ENCODE results near the gene AFAP1L1.

AFAP1L1 gene

GRCh38 chr5:149288436-149288835 is 16.8 kb downstream of the AFAP1L1 start:
- no peak for DNase-seq

DNA sequence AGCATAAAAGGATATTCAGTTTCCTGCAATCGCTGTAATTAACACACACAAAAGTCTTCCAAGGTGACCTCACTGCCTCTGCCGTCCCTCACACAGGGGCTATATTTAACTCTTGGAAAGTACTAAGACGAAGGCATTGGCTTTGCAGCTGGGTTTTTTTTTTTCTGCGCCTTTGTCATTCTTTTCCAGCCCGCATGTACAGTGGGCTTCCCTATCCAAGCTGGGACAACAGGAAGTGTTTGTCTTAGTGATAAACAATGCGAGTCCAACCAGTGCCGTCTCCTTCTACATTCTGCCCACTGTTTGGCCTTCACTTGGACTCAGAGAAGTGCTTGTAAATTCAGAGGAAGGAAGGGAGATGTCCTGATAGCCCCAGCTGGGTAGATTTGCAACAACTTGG is 17.6 kb downstream of the AFAP1L1 start:
- DNase-seq, result no peak

DNA sequence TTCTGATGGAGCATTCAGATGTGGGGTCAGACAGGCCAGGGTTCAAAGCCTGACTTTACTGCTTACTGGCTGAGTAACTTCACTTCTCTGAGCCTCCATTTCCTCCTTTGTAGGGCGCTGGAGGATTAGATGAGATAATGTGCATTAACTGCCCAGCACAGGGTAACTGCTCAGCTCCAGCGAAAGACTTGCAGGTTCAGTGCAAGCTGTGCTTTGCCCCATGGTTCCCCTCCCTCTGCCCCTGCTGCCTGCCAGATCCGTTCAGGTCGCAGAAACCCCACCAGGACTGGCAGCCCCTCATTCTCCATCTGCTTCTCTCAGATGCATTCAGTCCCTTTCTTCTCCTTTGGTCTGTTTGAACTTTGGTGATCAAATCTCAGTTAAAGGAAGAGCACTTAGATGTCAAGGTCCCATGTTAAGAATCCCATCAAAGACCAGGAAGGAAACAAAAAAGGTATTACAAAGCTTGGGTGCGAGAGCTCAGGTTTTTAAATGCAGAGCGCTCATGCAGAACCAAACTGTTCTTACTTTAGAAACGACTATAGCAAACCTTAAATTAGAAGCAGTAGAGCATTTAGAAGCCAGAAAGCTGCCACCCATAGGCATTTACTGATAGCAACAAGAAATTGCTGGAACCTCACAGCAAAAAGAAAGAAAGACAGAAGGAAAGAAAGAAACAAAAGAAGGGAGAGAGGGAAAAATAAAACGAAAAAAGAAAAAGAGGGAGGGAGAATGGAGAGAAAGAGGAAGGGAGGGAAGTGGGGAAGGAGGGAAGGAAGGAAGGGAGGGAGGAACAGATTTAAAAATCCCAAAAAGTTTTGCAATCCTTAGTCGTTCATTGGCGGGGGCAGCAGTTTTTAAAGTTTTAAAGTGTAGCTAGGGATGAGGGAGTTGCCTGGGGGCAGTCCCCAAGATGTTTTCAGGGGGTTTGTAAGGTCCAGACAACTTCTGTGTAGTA is 23.5 kb downstream of the AFAP1L1 start:
- DNase-seq, result no peak

DNA sequence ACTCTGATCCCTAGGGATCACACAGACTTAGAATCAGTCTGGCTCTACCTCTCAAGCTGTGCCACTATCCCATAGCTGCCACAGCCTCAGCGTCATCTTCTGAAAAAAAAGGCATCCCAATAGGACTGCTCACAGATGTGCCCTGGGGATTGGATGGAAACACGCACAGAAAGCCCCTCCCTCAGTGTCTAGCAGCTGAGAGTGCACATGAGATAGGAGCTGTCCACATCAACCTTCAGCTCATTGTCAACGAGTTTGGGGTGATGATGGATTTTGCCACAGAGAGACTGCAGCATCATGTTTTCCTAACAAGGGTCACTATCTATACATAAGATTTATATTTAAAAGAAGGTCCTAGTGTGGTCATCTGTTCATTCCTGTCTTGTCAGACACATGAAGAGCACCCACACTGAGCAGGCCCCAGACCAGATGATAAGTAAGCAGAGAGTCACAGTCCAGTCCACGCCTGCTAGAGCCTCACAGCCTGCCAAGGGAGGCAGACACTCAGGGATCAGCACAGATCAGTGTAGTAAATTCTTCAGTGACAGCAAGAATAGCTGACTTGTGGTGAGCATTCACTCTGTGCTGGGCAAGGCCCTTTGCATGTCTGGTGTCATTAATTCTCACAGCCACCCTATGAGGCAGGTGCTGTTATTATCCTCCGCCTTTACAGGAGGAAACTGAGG is 25.8 kb downstream of the AFAP1L1 start:
- no peak for DNase-seq

DNA sequence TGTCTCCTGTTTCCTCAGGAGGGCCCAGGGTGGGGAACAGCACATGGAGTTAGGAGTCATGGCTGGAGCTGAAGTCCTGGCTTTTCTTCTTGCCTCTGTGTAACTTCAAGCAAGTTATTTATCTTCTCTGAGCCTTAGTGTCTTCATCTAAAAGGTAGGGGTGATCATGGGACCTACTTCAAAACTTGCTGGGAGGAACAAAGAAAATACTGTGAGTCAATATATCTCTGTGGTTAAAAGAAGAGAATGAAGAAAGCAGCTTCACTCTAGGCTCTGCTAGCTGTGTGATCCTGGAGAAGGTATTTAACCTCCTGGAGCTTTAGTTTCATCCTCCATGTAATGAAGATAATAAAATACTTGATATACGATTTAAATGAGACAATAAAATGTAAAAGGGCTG is 26.5 kb downstream of the AFAP1L1 start:
- DNase-seq, result no peak

DNA sequence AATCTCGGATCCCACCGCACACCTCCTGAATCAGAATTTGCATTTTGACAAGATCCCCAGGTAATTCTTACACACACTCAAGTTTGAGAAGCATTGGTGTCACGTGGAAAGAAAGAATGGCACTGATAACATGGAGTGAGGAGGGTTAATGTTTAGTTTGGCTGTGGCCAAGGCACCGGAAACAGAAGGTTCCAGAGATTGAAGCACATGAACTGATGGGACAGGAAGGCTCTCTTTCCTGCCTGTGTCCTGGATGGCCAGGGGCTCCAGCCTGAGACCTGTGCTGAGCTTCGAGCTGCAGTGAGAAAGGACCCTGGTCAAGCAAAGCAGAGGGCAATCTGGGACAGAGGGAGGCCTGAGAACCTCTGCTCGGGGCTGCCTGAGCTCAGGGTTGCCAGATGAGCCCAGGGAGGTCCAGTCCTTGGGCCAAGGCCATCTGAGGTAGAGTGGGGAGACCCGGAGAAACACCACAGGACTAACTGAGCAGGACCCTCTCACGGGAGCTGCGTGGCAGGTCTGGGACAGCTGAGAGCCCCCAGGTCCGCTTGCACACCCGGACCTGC is 27.3 kb downstream of the AFAP1L1 start:
- DNase-seq, result no peak

- no peak for DNase-seq
These were observed 27.9 kb downstream of the AFAP1L1 start for GRCh38 chr5:149299451-149300054.

DNA sequence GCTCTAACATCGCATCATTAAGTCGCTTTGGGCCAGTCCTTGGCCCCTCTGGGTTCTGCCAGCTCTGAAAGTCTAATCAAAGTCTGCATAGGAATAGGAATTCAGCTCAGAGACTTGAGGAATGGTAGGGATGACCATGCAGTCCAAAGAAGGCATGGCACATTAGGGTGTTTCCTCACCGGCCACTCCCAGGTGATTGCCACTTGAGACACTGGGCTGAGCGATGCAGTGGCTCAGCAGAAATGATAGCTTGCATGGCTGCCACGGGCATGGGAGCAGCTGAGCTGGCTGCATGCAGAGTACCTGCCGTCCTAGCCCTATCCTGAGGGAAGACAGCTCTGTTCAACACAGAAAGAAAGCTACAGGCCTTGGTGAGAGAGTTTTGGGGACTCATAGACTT is 28.8 kb downstream of the AFAP1L1 start:
- no peak for DNase-seq

DNA sequence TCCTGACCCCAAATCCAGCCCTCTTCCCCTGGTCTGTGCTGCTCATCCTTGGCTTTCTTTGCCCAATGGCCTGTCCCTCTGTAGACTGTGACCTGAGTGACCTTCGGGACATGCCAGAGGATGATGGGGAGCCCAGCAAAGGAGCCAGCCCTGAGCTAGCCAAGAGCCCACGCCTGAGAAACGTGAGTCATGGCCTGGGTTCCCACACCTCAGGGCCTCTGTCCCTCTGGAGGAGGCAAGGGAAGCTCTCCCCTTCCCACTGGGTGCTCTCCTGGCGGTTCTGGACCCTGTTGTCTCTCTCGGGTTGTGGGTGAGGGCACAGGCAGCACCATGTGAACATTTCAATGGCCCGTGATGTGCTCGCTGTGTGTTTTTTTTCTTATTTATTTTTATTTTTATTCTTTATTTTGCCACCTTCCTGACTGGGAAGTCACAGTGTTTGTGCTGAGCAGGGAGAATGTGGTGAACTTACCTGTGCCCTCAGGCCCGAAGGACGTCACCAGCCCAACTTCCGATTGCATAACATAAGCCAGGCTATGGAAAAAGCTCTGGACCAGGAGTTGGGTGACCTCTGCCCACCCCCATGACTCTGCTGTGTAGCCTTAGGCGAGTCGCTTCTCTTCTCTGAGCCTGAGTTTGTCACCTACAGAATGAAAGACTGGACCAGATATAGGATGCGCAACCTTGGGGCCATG is 29.5 kb downstream of the AFAP1L1 start:
- no peak for DNase-seq

- no peak for DNase-seq
These were observed 30.2 kb downstream of the AFAP1L1 start for GRCh38 chr5:149301744-149302380.

- no peak for DNase-seq
These were observed 31.0 kb downstream of the AFAP1L1 start for GRCh38 chr5:149302641-149303040.

DNA sequence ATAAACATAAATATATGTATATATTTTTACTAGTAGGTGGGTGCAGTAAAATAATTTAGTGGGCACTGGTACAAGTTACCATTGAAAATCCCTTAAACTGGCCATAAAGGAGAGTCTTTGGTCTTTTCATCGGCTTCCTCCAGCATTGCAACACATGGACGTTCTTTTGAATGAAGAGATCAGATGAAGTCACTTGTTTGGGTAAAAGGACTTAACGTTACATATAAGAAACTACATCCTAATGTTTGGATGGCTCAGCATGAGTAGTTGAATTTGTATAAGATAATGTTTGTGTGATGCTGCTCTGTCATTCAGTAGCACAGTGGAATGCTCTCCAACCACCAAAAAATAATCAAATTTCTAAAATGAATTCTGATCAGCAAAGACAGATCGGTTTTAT is 31.6 kb downstream of the AFAP1L1 start:
- no peak for DNase-seq

GRCh38 chr5:149304195-149305078 is 32.8 kb downstream of the AFAP1L1 start:
- no peak for DNase-seq

DNA sequence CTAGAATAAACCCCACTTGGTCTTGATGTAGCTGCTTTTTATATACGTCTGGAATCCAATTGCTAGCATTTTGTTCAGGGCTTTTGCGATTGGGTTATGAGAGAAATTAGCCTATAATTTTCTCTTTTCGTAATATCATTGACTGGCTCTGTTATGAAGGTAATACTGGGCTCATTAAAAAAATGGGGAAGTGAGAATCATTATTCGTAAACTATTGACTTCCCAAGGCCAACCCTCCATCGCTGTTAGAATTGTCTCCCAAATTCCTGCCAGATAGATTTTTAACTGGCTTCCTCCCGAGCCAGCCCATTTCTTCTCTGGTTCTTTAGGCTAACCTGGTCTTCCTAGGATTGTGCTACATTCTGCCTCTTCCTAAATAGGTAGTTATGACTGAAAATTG is 37.7 kb downstream of the AFAP1L1 start:
- no peak for DNase-seq

DNA sequence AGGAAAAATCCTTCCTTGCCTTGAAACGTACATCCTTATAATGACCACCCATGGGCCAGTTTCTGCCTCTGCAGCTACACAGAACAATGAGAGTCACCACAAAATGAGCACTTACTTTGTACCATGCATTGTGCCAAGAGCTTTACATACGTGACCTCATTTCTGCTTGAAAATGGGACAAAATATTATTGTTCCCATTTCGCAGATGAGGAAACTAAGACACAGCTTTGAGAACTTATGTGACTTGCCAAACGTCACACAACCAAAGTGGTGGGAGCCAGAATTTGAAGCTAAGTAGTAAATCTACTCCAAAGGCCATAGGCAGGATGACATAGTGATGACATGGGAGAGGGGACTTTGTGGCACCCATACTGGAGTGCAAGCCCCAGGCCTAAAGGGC is 38.8 kb downstream of the AFAP1L1 start:
- DNase-seq, result no peak

DNA sequence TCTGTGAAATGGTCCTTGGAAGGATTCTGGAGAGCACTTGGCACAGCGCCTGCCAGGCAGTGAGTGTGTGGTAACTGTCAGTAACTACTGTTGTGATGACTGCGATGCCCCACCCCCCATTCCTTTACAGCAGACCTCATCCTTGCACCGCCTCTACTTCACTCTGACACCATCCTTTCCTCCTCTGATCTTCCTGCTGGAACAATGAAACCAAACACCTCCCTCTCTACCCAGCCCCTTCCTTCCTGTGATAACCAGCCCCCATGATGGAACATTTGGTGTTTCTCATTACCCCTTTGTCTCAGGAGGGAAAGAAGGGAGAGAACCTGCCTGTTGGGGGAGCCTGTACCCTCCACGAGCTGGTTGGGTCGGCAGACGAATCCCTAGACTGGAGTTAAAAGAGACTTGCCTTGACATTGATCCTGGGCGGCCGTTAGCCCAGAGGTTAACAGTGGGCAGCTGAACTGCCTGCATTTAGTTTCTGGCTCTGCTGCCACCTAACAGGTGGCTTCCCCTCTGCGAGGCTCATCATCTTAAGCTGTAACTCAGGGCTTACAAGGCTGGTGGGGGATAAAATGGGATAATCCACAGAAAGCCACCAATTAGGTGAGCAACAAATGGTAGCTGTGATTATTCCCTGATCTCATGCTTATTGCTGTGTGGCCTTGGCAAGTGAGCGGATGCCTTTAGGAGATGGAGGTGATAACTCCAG is 39.4 kb downstream of the AFAP1L1 start:
- DNase-seq, result no peak

GRCh38 chr5:149313151-149313841 is 41.6 kb downstream of the AFAP1L1 start:
- no peak for DNase-seq

- DNase-seq, result no peak
These were observed 43.0 kb downstream of the AFAP1L1 start for GRCh38 chr5:149314571-149315111.

DNA sequence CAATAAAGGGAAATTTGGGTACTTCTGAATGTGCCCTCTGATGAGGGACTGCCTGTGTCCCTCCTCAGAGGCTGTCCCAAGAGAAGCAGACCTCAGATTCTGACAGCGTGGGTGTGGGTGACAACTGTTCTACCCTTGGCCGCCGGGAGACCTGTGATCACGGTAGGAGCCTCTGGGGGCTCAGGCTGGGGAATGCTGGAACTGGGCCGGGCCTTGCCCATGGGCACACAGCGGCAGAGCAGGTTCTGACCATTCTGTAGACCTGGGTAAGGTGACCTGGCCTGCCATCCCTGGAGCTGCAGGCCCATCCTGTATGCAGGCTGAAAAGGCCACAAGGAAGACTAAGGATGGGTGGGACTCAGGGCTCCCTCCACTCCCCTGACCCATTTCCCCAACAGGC is 44.1 kb downstream of the AFAP1L1 start:
- no peak for DNase-seq
